Left renal pelvis (tissue), 4 donors: ENCODE data around the gene SYDE1. TPM values are rescaled to one million over a fixed set of nuclear protein-coding genes. Genes with fewer than 3 reads are reported as not detected.

ENCODE experiments used
- DNase-seq, 4 donors: peaks; one replicate each; pipeline ENCODE4 v3.0.0-alpha.2; 2013; ENCODE audit warnings: low read depth in 4 of 4, low spot score in 3 of 4
- polyA plus RNA-seq, 4 donors: library from polyadenylated mRNA; unstranded; fragments of 120-200 nt; gene quantifications; one replicate each; pipeline ENCODE4 v1.2.1, GENCODE V29; 2013; ENCODE audit not compliant: insufficient read length in 4 of 4

Gene SYDE1
- polyA plus RNA-seq, 4 donors: 13.9 to 34.4 (median 21.2) TPM

GRCh38 chr19:15108145-15108844, 1.1 kb downstream of the SYDE1 start:
- no peak for DNase-seq

DNA sequence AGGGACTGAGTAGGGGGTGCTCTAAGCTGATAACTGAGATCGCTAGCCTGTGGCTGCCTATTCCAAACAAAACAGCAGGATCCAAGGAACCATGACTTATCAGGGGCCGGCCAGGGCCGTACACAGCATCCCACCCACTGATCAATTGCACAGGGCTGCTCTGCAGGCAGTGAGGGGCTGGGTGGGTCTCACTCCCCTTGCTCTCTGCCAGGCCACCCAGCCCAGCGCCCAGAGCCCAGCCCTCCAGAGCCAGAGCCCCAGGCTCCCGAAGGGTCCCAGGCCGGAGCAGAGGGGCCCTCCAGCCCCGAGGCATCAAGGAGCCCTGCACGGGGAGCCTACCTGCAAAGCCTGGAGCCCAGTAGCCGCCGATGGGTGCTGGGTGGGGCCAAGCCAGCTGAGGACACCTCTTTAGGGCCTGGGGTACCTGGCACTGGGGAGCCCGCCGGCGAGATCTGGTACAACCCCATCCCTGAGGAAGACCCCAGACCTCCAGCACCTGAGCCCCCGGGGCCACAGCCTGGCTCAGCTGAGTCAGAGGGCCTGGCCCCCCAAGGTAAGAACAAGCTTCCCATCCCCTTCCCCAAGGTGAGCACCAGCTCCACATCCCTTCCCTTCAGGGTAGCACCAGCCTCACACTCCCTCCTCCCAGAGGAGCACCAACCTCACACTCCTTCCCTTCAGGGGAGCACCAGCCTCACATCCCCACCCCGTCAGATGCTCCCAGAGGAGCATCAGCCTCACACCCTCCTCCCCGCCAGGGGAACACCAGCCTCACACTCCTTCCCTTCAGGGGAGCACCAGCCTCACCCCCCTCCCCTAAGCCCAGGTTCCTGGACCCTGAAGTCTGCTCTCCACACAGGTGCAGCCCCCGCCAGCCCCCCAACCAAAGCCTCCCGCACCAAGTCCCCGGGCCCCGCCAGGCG, 1.9 kb downstream of the SYDE1 start:
- DNase-seq: no peak

GRCh38 chr19:15109768-15110417, 2.7 kb downstream of the SYDE1 start:
- DNase-seq: no peak

- DNase-seq: no peak
Observed at GRCh38 chr19:15110418-15110815, 3.2 kb downstream of the SYDE1 start.

- DNase-seq: no peak
Observed at GRCh38 chr19:15111758-15112157, 4.6 kb downstream of the SYDE1 start.

DNA sequence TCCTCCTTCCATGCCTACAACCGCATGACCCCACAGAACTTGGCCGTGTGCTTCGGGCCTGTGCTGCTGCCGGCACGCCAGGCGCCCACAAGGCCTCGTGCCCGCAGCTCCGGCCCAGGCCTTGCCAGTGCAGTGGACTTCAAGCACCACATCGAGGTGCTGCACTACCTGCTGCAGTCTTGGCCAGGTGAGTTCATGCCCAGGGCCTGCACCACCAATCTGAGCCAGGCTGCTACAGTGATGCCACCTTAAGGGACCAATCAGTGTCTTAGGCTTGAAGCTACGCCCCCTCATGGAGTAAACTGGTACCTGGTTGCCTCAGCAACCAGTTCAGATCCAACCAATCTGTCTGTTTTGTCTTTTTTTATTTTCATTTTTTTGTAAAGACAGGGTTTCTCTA, 5.2 kb downstream of the SYDE1 start:
- DNase-seq: no peak

GRCh38 chr19:15113245-15114152, 6.3 kb downstream of the SYDE1 start:
- no peak for DNase-seq

- no peak for DNase-seq
Observed at GRCh38 chr19:15114153-15114540, 6.9 kb downstream of the SYDE1 start.

GRCh38 chr19:15115080-15115479, 7.9 kb downstream of the SYDE1 start:
- DNase-seq: no peak

- no peak for DNase-seq
Observed at GRCh38 chr19:15115762-15116615, 8.8 kb downstream of the SYDE1 start.

DNA sequence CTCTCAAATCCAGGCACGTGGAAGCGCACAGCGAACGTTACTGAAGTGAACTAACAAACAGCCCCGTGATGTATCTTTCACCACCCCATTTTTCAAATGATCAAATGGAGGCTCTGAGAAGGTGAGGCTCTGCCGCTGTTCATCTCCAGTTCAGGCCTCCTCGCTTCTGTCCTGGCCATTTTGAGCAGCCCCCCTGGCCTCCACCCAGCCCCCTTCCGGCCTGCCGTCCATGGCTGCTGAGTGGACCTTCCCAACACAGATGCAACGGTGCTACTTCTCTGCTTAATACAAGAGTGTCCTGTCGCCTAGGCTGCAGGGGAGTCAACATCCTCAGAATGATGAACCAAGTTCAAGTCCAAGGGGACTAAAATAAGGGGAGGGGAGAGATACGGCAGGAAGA, 9.7 kb downstream of the SYDE1 start:
- no peak for DNase-seq

GRCh38 chr19:15118248-15118647, 11.0 kb downstream of the SYDE1 start:
- no peak for DNase-seq

- DNase-seq: no peak
Observed at GRCh38 chr19:15118789-15119494, 11.7 kb downstream of the SYDE1 start.

DNA sequence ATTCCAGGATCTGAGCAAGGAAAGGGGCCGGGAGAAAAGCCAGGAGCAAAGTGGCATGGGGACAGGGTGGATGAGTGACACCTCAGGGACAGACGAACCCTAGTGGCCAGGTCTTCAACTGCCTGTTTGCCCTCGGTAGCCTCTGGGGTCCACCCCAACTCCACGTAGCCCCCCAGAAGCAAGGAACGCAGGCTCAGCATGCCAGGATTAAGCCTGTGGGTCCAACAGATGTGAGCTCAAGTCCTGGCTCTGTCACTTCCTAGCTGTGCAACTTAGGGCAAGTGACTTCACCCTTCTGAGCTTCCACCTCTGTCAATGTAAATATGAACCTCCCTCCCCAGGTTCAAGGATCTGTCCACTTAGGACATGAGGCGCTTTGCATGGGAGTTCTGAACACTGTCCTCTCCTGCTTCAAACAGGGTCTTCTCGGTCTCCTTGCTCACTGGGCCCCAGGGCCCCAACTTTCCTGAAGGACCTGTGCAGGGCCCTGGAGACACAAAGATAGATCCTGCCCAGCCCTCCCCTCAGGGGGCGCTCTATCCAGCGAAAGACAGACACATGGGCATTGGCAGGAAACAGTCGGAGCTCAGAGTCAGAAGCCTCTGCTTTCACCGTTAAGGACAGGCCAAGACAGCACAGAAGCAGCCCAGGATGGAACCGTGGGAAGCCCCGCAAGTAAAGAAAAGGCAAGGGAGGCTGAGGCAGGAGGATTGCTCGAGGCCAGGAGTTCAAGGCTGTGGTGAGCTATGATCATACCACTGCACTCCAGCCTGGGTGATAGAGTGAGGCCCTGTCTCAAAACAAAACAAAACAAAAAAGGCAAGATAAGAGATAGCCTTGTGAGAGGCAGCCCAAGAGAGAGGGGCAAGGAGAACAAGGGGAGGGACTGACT, 13.2 kb downstream of the SYDE1 start:
- DNase-seq: no peak

DNA sequence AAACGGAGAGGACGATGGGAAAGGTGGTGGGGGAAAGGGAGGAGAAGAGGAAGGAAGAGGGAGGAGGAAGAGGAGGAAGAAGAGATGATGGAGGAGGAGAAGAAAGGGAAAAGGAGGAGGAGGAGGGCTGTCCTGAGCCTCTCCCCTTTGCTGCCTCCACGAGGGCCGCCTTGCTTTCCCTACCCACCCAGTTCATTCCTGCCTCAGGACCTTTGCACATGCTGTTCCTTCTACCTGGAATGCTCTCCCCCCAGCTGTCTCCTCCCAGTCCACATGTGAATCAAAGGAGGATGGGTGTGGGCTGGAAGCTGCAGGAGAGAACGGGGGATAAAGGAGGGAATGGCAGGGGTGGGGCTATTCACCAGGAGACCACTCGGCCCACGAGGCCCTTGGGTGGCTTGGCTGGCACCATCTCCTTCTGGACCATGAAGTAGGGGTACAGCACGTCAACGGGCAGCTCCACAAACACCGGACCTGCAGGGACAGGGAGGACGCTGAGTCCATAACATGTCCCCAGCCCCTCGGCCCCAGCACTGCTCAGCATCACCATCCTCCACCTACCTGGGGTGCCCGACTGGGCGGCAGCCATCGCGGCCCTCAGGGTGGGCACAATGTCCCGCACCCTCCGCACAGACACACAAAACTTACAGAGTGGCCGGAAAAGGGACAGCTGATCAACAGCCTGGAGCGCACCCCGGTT, 15.3 kb downstream of the SYDE1 start:
- DNase-seq: no peak

DNA sequence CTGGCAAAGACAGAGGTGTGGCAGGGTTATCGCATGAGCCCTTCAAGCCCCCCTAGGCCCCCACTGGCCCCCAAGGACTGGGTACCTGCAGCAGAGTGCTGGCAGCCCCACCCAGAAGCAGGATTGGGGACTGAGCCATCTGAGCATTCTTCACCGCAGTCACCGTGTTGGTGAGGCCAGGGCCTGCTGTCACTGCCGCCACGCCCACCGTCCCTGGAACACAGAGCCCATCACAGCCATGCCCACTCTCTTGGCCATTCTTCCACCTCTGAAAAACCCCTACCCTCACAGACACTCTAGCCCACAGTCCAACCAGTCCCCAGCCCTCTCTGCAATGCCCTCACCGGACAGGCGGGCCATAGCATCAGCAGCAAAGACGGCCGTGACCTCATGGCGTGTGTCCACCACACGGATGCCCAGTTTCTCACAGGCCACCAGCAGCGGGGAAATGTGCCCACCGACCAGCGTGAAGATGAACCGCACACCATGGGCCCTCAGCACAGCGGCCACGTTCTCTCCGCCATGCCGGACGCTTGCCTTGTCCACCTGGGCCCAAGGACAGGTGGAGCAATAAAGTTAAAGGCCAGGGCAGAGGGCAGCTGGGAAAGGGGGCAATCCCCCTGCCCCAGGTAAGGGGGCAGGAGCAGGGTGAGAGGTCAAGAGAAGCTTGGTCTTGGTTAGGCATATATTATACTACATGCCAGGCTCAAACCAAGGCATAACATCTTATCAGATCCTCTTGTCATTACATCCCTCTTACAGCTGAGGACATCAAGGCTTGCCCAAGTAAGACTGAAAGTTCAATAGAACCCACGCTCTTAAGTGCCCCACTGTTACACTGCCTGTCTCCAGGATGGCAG, 16.1 kb downstream of the SYDE1 start:
- no peak for DNase-seq
